ENCODE data around the gene SLC26A8. TPM values are rescaled to one million over a fixed set of nuclear protein-coding genes. Genes with fewer than 3 reads are reported as not detected.
A peak's percentile ranks its signal among the peaks of the same experiment; 100 is the strongest.
"Not testable (repeated sequence)": the region's sequence is repeated elsewhere in the genome, so short reads cannot be mapped to it uniquely, and the experiment has no call there.

SLC26A8 gene
- total and polyA plus RNA-seq, 5 experiments from 2014 or later = not detected

- H3K36me3 Mint-ChIP-seq = peaks cover 2 to 50% (median 16%) of the 10 kb centered on the region in 3 donors
- H3K9me3 Mint-ChIP-seq = peaks cover 0 to 1% (median 0%) of the 10 kb centered on the region in 9 donors
- no peaks in the 10 kb centered on the region for H3K27me3 Mint-ChIP-seq
- no peak for ATAC-seq
- H3K4me3 Mint-ChIP-seq = no peak overlapping the region
- no peak for DNase-seq
- H3K27ac Mint-ChIP-seq = no peak overlapping the region
- POLR2A ChIA-PET = interaction anchor here (0.7 kb wide), 1 partner anchor 182 kb away, joined by 6 read pairs; no protein-coding TSS in a partner anchor
- H3K4me1 Mint-ChIP-seq = peaks cover 15 to 40% (median 31%) of the 10 kb centered on the region in 4 donors
These were observed 108.4 kb downstream of the SLC26A8 start for GRCh38 chr6:35916056-35916455.

GRCh38 chr6:35914536-35914935 lies 109.9 kb downstream of the SLC26A8 start:
- Mint-ChIP-seq H3K9me3 (peaks cover 0 to 13% (median 3%) of the 10 kb centered on the region in 9 donors), H3K27ac (peak overlapping the region in 1 of 10 donors; percentile 41), H3K27me3 (no peaks in the 10 kb centered on the region), H3K36me3 (peaks cover 6 to 62% (median 31%) of the 10 kb centered on the region in 3 donors), H3K4me1 (peaks cover 11 to 31% (median 25%) of the 10 kb centered on the region in 4 donors), H3K4me3 (no peak overlapping the region)
- POLR2A ChIA-PET = no interaction called here
- no peak for DNase-seq
- no peak for ATAC-seq

GRCh38 chr6:35911871-35912653 lies 112.4 kb downstream of the SLC26A8 start:
- Mint-ChIP-seq H3K4me1 (peaks cover 1 to 15% (median 8%) of the 10 kb centered on the region in 4 donors), H3K4me3 (no peak overlapping the region), H3K36me3 (peaks cover 21 to 82% (median 48%) of the 10 kb centered on the region in 3 donors), H3K27ac (no peak overlapping the region), H3K27me3 (no peaks in the 10 kb centered on the region), H3K9me3 (peaks cover 0 to 31% (median 14%) of the 10 kb centered on the region in 9 donors)
- POLR2A ChIA-PET = no interaction called here
- no peak for ATAC-seq
- no peak for DNase-seq

- ATAC-seq, H3K27ac Mint-ChIP-seq, POLR2A ChIA-PET, DNase-seq, H3K27me3 Mint-ChIP-seq: not testable (repeated sequence)
- H3K36me3 Mint-ChIP-seq = peaks cover 21 to 77% (median 48%) of the 10 kb centered on the region in 3 donors
- H3K4me1 Mint-ChIP-seq = peaks cover 2 to 22% (median 7%) of the 10 kb centered on the region in 4 donors
- H3K4me3 Mint-ChIP-seq = peak overlapping the region in 1 of 10 donors; percentile 18
- peaks cover 0 to 31% (median 14%) of the 10 kb centered on the region in 9 donors for H3K9me3 Mint-ChIP-seq
These were observed 114.9 kb downstream of the SLC26A8 start for GRCh38 chr6:35909571-35909970.

- H3K9me3 Mint-ChIP-seq = peaks cover 0 to 31% (median 14%) of the 10 kb centered on the region in 9 donors
- DNase-seq, H3K27ac Mint-ChIP-seq, ATAC-seq, H3K27me3 Mint-ChIP-seq, POLR2A ChIA-PET, H3K4me3 Mint-ChIP-seq: not testable (repeated sequence)
- peaks cover 21 to 78% (median 53%) of the 10 kb centered on the region in 3 donors for H3K36me3 Mint-ChIP-seq
- H3K4me1 Mint-ChIP-seq = peaks cover 2 to 22% (median 7%) of the 10 kb centered on the region in 4 donors
These were observed 115.6 kb downstream of the SLC26A8 start for GRCh38 chr6:35908753-35909401.

- no peak for ATAC-seq
- Mint-ChIP-seq H3K36me3 (peaks cover 21 to 74% (median 50%) of the 10 kb centered on the region in 3 donors), H3K27ac (peak overlapping the region in 1 of 10 donors; percentile 33), H3K4me3 (no peak overlapping the region), H3K4me1 (peaks cover 2 to 22% (median 7%) of the 10 kb centered on the region in 4 donors), H3K27me3 (no peaks in the 10 kb centered on the region), H3K9me3 (peaks cover 0 to 31% (median 14%) of the 10 kb centered on the region in 9 donors)
- POLR2A ChIA-PET = interaction anchor here (0.6 kb wide), 1 partner anchor 619 kb away, joined by 3 read pairs; no protein-coding TSS in a partner anchor
- DNase-seq = no peak
These were observed 116.7 kb downstream of the SLC26A8 start for GRCh38 chr6:35907750-35908149.

GRCh38 chr6:35906499-35906846 lies 118.0 kb downstream of the SLC26A8 start:
- H3K27me3 Mint-ChIP-seq = no peaks in the 10 kb centered on the region
- no peak overlapping the region for H3K27ac Mint-ChIP-seq
- H3K36me3 Mint-ChIP-seq = peaks cover 21 to 64% (median 44%) of the 10 kb centered on the region in 3 donors
- POLR2A ChIA-PET = no interaction called here
- DNase-seq (no peak), ATAC-seq (no peak)
- peaks cover 0 to 31% (median 14%) of the 10 kb centered on the region in 9 donors for H3K9me3 Mint-ChIP-seq
- H3K4me1 Mint-ChIP-seq = peaks cover 2 to 18% (median 7%) of the 10 kb centered on the region in 4 donors
- H3K4me3 Mint-ChIP-seq = no peak overlapping the region

- peaks cover 2 to 16% (median 7%) of the 10 kb centered on the region in 4 donors for H3K4me1 Mint-ChIP-seq
- no peak overlapping the region for H3K27ac Mint-ChIP-seq
- peaks cover 0 to 29% (median 12%) of the 10 kb centered on the region in 9 donors for H3K9me3 Mint-ChIP-seq
- DNase-seq (no peak), ATAC-seq (no peak)
- H3K27me3 Mint-ChIP-seq = no peaks in the 10 kb centered on the region
- POLR2A ChIA-PET = no interaction called here
- no peak overlapping the region for H3K4me3 Mint-ChIP-seq
- peaks cover 19 to 60% (median 41%) of the 10 kb centered on the region in 3 donors for H3K36me3 Mint-ChIP-seq
These were observed 118.5 kb downstream of the SLC26A8 start for GRCh38 chr6:35905841-35906498.

- POLR2A ChIA-PET = no interaction called here
- Mint-ChIP-seq H3K9me3 (peaks cover 0 to 23% (median 10%) of the 10 kb centered on the region in 9 donors), H3K27me3 (no peaks in the 10 kb centered on the region), H3K4me1 (peaks cover 4 to 15% (median 7%) of the 10 kb centered on the region in 4 donors), H3K27ac (no peak overlapping the region), H3K36me3 (peaks cover 15 to 60% (median 34%) of the 10 kb centered on the region in 3 donors), H3K4me3 (no peak overlapping the region)
- no peak for DNase-seq
- no peak for ATAC-seq
These were observed 119.2 kb downstream of the SLC26A8 start for GRCh38 chr6:35905141-35905785.

- Mint-ChIP-seq H3K4me3 (no peak overlapping the region), H3K27ac (no peak overlapping the region), H3K9me3 (peaks cover 0 to 9% (median 4%) of the 10 kb centered on the region in 9 donors), H3K36me3 (peaks cover 9 to 53% (median 29%) of the 10 kb centered on the region in 3 donors), H3K4me1 (peaks cover 4 to 15% (median 10%) of the 10 kb centered on the region in 4 donors), H3K27me3 (no peaks in the 10 kb centered on the region)
- no peak for ATAC-seq
- DNase-seq = no peak
- POLR2A ChIA-PET = interaction anchor here (0.6 kb wide), 1 partner anchor 11 kb away, joined by 4 read pairs; no protein-coding TSS in a partner anchor
These were observed 120.8 kb downstream of the SLC26A8 start for GRCh38 chr6:35903679-35904078.

GRCh38 chr6:35900448-35900847 lies 124.0 kb downstream of the SLC26A8 start:
- POLR2A ChIA-PET = no interaction called here
- Mint-ChIP-seq H3K36me3 (peaks cover 0 to 41% (median 32%) of the 10 kb centered on the region in 3 donors), H3K4me3 (no peak overlapping the region), H3K27ac (peak overlapping the region in 1 of 10 donors; percentile 48), H3K4me1 (peaks cover under 1 to 19% (median 9%) of the 10 kb centered on the region in 4 donors), H3K9me3 (peaks cover 0 to 1% (median 0%) of the 10 kb centered on the region in 9 donors), H3K27me3 (no peaks in the 10 kb centered on the region)
- DNase-seq (no peak), ATAC-seq (no peak)

GRCh38 chr6:35898003-35898402 lies 126.4 kb downstream of the SLC26A8 start:
- Mint-ChIP-seq H3K36me3 (peaks cover 0 to 29% (median 27%) of the 10 kb centered on the region in 3 donors), H3K9me3 (peaks cover 0 to 1% (median 0%) of the 10 kb centered on the region in 9 donors), H3K27ac (no peak overlapping the region), H3K27me3 (no peaks in the 10 kb centered on the region), H3K4me3 (no peak overlapping the region), H3K4me1 (peaks cover 6 to 28% (median 15%) of the 10 kb centered on the region in 4 donors)
- ATAC-seq (no peak), DNase-seq (no peak)
- POLR2A ChIA-PET = no interaction called here

Measured in naive thymus-derived CD8-positive, alpha-beta T cell (primary cell).